HS-5 (cell line): Measurements from ENCODE around the gene GLRA1.
A peak's percentile ranks its signal among the peaks of the same experiment; 100 is the strongest.
"Not testable (repeated sequence)": the region's sequence is repeated elsewhere in the genome, so short reads cannot be mapped to it uniquely, and the experiment has no call there.

Experiments
- DNase-seq: peaks from one replicate; pipeline ENCODE4 v3.0.0-alpha.2; 2012; ENCODE audit warnings: low read depth

Gene GLRA1

DNA sequence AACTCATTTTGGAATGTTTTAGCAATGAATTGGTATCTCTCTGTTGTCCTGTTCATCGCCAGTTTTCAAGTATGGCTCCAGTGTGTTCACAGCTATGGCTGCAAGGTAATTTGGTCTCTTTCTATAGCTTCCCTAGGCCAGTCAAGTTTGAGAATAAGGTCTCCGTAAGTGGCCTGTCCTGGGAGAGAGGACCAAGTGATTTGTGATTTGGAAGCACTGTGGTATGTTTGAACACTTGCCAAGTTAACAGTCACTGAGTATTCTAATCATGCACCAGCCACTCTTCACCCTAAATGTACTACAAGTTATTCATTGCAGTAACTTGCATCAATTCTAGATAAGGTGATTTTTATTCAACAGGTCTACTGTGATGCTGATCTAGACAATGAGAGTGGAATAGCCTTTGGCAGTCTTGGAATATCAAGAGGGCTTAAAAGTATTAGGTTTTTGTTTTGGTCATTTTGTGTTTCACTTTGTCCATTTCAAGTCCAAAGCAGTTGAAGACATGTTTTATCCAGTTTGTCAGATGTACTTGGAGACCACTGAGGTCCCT lies 111.8 kb downstream of the GLRA1 start:
- DNase-seq, result no peak

DNA sequence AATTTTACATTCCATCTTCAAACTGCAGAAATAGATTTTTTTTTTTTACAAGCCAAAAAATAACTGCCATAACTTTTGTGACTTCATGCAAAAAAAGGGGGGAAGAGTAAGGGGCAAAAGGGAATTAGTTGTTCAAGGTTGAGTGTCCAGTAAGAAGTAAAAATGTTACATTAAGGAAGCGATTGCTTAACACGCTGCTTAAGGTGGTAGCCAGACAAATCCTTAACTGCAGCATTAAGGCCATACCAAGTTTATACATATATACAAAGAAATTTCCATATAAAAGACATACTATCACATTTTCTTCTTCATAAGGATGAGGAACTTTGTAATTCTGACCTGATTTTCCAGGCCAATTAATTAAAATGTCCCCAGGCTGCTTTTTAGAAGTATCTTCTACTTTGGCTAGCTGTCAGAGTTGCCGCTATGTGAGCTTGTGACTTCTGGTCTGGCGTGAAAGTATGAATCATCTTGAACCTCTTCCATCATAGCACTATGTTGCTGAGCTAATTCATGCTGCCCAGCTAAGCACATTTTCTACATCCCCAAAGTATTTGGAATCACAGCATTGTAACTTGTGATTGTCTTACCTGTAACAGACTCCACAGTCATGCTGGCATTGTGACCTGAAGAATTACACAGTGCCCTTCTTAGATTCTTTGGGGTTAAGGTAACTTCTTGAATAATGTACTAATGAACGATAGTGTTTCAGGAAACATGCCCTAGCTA lies 112.9 kb downstream of the GLRA1 start:
- no peak for DNase-seq

GRCh38 chr5:151810897-151811296 lies 113.8 kb downstream of the GLRA1 start:
- no peak for DNase-seq

DNA sequence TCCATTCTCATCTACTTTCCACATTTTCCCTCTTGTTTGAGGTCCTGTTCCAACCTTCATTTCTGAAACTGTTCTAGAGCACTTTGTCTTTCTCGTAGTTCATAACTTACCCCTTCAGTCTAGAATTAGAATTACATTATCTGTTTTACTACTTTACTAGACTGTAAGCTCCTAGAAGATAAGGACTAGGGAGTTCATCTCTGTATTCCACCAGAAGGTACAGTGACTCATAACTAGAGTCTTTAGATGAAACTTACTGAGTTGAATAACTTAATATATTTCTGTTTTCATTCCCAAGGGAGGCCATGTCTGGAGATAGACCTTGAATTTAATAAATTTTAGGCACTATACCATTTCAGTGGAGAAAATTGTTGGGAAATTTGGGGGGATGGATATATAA lies 114.2 kb downstream of the GLRA1 start:
- no peak for DNase-seq

GRCh38 chr5:151808451-151809169 lies 116.0 kb downstream of the GLRA1 start:
- DNase-seq, result no peak

DNA sequence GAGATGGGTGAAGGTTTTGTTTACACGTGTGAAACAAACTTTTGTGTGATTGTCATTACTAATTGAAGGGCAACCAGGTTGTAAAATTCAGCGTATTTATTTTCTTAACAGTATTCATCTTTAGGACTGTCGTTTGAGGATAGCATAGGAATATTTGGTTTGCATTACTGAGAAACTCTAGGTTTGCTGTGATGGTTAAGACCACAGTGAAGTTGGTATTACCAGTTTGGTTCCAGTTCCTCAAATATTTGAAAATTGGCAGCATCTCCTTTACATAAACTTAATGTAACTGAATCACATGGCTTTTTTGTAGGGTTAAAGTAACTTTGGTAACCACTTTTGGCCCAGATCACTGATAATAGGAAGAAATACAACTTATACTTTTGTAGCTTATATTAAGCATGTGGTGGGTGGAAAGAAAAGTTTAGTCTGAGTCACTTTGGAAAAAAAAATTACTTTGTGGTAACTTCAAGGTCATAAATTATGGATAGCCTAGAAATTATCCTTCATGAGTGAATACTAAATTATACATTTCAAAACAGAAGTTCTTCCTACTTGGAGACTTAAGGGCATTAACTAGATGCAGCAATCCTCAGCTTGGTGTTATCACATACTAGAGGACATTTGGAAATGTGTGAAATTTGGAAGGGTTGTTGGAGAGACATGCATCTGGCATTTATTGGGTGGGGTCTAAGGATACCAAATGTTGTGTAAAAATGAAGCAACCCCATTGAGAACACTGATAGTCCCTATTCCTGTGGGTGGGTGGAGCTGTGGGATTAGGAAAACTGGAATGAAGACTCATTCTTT lies 119.0 kb downstream of the GLRA1 start:
- DNase-seq, result peak; percentile 46

DNA sequence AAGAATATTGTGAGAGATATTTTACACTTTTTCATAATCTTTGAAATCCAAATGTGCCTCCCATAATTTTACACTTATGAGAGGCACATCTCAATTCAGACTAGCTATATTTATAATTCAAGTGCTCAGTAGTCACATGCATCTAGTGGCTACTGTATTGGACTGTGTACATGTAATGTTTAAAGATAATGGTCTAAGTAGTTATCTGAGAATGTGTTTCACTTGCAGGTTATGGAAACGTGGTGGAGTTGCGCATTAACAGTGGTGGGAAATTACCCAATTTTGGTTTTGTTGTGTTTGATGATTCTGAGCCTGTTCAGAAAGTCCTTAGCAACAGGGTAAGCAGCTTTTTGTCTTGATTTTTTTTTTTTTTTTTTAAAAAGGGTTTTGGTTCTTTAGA lies 124.1 kb downstream of the GLRA1 start:
- no peak for DNase-seq

- no peak for DNase-seq
These were observed 125.2 kb downstream of the GLRA1 start for GRCh38 chr5:151799407-151799806.

- no peak for DNase-seq
These were observed 126.0 kb downstream of the GLRA1 start for GRCh38 chr5:151798674-151799073.

DNA sequence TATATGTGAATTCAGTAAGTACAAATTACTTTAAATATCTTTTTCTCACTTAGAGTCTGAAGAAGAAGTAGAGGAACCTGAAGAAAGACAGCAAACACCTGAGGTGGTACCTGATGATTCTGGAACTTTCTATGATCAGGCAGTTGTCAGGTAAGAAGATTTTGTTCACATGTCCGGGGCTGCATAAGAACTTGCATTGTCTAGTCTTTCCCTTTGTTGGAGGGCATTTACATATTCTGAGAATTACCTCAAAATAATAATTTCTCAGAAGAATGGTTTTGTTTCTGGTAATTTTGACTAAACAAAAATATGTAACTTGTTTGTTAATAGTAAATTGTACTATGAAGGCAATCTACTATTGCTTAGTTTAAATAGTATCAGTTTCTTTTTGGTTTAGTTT lies 129.2 kb downstream of the GLRA1 start:
- DNase-seq, result no peak

GRCh38 chr5:151793358-151793757 lies 131.3 kb downstream of the GLRA1 start:
- no peak for DNase-seq

- DNase-seq, result no peak
These were observed 136.8 kb downstream of the GLRA1 start for GRCh38 chr5:151787817-151788216.

DNA sequence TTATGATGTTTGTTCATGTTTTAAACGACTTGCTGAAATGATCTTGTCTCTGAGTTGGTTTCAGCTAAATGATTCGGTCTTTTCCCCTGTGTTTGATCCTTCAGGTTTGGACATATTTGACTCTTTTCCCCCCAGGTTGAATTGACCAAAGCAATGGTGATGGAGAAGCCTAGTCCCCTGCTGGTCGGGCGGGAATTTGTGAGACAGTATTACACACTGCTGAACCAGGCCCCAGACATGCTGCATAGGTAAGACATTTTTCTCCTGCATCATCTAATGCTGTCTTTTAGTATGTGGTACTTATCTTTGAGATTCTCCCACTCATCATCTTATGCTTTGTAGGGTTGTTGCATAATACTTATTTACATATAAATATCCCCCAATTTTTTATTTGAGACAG lies 138.2 kb downstream of the GLRA1 start:
- no peak for DNase-seq

DNA sequence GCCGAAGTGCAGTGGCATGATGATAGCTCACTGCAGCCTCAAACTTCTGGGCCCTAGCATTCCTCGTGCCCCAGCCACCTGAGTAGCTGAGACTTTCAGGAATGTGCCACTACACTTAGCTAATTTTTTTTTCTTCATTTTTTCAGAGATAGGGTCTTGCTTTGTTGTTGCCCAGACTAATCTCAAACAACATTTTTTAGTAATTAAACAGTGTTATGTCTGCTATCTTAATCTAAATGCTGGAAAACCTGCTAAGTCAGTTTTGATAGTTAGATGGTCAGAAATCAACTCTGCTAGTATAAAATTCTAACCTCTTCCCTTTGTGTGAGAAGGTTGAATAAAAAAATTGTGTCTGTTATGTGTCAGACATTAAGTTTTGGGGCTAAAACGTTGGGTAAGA lies 140.5 kb downstream of the GLRA1 start:
- DNase-seq, result no peak

DNA sequence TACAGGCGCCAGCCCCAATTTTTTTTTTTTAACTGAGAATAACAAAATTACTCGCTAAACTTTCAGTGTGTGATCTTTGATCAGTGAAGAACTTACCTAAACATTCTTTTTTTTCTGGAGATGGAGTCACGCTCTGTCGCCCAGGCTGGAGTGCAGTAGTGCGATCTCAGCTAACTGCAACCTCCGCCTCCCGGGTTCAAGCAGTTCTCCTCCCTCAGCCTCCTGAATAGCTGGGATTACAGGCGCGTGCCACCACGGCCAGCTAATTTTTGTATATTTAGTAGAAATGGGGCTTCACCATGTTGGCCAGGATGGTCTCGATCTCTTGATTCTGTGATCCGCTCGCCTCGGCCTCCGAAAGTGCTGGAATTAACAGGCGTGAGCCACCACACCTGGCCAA lies 141.0 kb downstream of the GLRA1 start:
- DNase-seq, result not testable (repeated sequence)

- DNase-seq, result no peak
These were observed 143.4 kb downstream of the GLRA1 start for GRCh38 chr5:151781201-151781600.

GRCh38 chr5:151780348-151780747 lies 144.3 kb downstream of the GLRA1 start:
- DNase-seq, result no peak

DNA sequence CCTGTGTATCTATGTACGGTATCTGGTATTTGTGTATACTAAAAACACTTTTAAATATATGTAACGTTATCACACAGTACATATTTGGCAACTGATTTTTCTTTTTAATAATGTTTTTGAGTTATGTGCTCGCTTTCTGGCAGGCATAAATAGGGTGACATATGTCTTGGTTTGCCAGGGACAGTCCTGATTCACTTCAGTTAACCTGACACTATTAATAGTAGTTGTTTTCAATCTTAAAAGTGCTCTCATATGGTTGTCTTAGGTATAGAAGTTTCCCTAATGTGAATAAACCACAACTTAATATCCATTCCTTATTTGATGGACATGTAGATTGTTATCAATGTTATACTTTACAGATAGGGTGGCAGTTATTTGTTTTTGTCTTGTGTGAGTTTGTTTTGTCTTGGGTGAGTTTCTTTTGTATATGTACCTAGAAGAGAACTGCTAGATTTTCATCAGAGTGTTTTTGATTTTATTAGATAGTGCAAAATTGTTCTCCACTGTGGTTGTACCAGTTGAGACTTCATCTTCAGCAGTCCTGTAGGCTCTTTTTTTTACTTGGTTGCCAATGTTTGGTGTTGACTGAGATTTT lies 145.0 kb downstream of the GLRA1 start:
- DNase-seq, result no peak

DNA sequence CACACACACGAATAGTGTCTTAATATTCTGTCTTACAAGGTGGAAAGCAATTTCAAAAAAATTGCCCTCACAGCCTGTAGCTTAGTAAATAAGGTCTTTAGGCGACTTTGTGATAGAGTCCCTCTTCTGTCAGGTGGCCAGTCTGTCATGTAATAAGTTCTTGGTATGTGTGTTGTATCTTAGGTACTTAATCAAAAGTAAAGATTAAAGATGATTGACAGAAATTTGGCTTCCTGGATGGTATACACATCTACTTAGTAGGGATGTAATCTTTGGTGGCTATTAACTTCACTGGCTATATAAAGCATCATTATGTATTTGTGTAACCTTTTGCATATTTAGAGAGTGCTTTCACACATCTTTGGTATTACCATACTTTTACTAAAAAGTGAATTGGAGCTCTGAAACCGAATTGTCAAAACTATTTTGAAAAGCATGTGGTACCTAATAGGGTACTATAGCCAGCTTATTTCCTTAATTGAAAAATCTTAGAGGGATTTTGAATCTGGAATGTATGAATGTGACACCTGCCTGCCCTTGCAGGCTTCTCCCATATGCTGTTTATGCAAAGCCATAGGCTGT lies 149.5 kb downstream of the GLRA1 start:
- no peak for DNase-seq

GRCh38 chr5:151773951-151774350 lies 150.7 kb downstream of the GLRA1 start:
- DNase-seq, result no peak

- no peak for DNase-seq
These were observed 151.6 kb downstream of the GLRA1 start for GRCh38 chr5:151772846-151773561.
